Tibial artery (tissue), 4 donors: ENCODE measurements around the gene PITPNM2.

Experiments used
- DNase-seq, 2 donors: peaks; one replicate each; pipeline ENCODE4 v3.0.0-alpha.2; 2019
- H3K27ac ChIP-seq, 2 donors: fragments of 200-600 bp; sonication (generic) in 1 of 2; 1 replicate in 1 of 2; 2 replicates in 1 of 2; pipeline ENCODE4 v1.5.1; 2018 to 2019; ENCODE audit warnings: mild to moderate bottlenecking in 1 of 2
- H3K27me3 ChIP-seq, 2 donors: fragments of 200-600 bp; sonication (generic) in 1 of 2; one replicate each; pipeline versions ENCODE4 v1.5.1 to v1.6.0; 2016 to 2019
- H3K36me3 ChIP-seq, 3 donors: fragments of 200-600 bp; sonication (generic) in 2 of 3; one replicate each; pipeline ENCODE4 v1.5.1; 2016 to 2019; ENCODE audit warnings: mild to moderate bottlenecking in 2 of 3
- H3K4me1 ChIP-seq, 4 donors: fragments of 200-600 bp; sonication (generic) in 2 of 4; 1 replicate in 3 of 4; 2 replicates in 1 of 4; pipeline ENCODE4 v1.5.1; 2016 to 2019
- H3K4me3 ChIP-seq, 2 donors: fragments of 200-600 bp; sonication (generic) in 1 of 2; 1 replicate in 1 of 2; 2 replicates in 1 of 2; pipeline ENCODE4 v1.5.1; 2018 to 2019; ENCODE audit warnings: mild to moderate bottlenecking in 2 of 2
- H3K9me3 ChIP-seq, 3 donors: fragments of 200-600 bp; sonication (generic) in 1 of 3; one replicate each; pipeline ENCODE4 v1.5.1; 2016 to 2019
- intact Hi-C: fragments of 100-400 bp; cut with DNase I; formaldehyde crosslinking; loops from one replicate; pipeline ENCODE4 v1.15.0; 2023; ENCODE audit warnings: low total_unique reads
- TF ChIP-seq, protein P1 (sequence below), 2 experiments: fragments of 200-600 bp in 1 of 2; fragments of 450-650 bp in 1 of 2; IDR thresholded peaks; one replicate each; pipeline ENCODE4 v1.5.1; 2017 to 2019; ENCODE audit warnings: antibody characterized with exemption in 2 of 2, mild to moderate bottlenecking in 1 of 2, moderate library complexity in 1 of 2

The PITPNM2 gene

DNA sequence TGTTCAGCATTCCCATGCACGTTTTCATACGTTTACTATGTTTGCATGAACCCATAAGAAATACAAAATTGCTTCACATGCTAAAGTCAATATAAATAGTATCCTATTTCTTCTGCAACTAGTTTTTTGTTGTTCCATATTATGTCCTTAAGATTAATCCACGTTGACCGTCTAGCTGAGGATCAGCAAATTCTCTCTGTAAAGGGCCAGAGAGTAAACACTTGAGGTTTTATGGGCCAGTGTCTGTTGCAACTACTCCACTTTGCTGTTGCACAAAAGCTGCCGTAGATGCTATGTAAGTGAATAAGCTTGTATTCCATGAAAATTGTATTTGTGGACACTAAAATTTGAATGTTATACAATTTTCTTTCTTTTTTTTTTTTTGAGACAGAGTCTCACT lies 21.1 kb upstream of the PITPNM2 start:
- intact Hi-C loops, result no loop called here
- H3K4me1 ChIP-seq, result no peaks in the 10 kb centered on the region
- TF ChIP-seq, protein P1, sequence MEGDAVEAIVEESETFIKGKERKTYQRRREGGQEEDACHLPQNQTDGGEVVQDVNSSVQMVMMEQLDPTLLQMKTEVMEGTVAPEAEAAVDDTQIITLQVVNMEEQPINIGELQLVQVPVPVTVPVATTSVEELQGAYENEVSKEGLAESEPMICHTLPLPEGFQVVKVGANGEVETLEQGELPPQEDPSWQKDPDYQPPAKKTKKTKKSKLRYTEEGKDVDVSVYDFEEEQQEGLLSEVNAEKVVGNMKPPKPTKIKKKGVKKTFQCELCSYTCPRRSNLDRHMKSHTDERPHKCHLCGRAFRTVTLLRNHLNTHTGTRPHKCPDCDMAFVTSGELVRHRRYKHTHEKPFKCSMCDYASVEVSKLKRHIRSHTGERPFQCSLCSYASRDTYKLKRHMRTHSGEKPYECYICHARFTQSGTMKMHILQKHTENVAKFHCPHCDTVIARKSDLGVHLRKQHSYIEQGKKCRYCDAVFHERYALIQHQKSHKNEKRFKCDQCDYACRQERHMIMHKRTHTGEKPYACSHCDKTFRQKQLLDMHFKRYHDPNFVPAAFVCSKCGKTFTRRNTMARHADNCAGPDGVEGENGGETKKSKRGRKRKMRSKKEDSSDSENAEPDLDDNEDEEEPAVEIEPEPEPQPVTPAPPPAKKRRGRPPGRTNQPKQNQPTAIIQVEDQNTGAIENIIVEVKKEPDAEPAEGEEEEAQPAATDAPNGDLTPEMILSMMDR (IDR thresholded peaks at IDR 0.05), result no peak
- no peak overlapping the region for H3K4me3 ChIP-seq
- no peaks in the 10 kb centered on the region for H3K9me3 ChIP-seq
- H3K27ac ChIP-seq, result no peak overlapping the region
- H3K36me3 ChIP-seq, result peaks cover 0 to 9% (median 3%) of the 10 kb centered on the region in 3 donors
- no peaks in the 10 kb centered on the region for H3K27me3 ChIP-seq
- DNase-seq, result no peak

DNA sequence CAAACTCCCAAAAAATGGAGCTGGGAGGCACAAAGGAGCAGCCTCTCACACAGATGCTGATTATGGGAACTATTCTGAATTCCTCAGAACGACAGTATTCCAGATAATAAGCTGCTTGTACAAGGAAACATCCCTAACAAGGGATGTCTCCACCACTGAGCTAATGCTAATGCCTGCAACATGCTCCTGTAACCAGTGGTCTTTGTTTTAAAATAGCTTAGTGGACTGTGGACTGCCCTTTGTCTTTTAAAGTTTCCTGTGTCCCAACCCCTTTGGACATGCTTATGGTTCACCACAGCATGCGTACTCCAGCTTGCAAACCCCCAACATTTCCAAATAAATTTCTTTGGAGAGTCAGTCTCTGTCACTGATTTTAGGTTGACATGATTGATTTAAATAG lies 16.4 kb upstream of the PITPNM2 start:
- no peak for DNase-seq
- peaks cover 0 to 25% (median 9%) of the 10 kb centered on the region in 3 donors for H3K36me3 ChIP-seq
- intact Hi-C loops, result no loop called here
- H3K27ac ChIP-seq, result no peak overlapping the region
- H3K4me1 ChIP-seq, result no peaks in the 10 kb centered on the region
- no peak overlapping the region for H3K4me3 ChIP-seq
- H3K9me3 ChIP-seq, result no peaks in the 10 kb centered on the region
- no peaks in the 10 kb centered on the region for H3K27me3 ChIP-seq
- TF ChIP-seq, protein P1 (IDR thresholded peaks at IDR 0.05), result no peak

DNA sequence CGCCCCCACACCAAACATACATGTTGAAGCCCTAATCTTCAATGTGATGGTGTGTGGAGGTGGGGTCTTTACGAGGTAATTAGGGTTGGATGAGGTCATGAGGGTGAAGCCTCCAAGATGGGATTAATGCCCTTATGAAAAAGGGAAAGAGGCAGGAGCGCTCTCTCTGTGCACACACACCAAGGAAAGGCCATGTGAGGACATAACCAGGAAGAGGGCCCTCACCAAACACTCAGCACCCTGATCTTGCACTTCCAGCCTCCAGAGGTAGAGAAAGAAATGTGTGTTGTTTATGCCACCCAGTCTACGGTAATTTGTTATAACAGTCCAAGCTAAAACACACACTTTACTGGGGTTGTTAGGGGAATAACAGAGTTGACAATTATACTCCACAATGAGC lies 14.6 kb upstream of the PITPNM2 start:
- H3K27ac ChIP-seq, result no peak overlapping the region
- no peak overlapping the region for H3K4me3 ChIP-seq
- TF ChIP-seq, protein P1 (IDR thresholded peaks at IDR 0.05), result no peak
- H3K36me3 ChIP-seq, result peaks cover 0 to 25% (median 9%) of the 10 kb centered on the region in 3 donors
- intact Hi-C loops, result no loop called here
- DNase-seq, result no peak
- no peaks in the 10 kb centered on the region for H3K4me1 ChIP-seq
- H3K9me3 ChIP-seq, result no peaks in the 10 kb centered on the region
- H3K27me3 ChIP-seq, result no peaks in the 10 kb centered on the region

DNA sequence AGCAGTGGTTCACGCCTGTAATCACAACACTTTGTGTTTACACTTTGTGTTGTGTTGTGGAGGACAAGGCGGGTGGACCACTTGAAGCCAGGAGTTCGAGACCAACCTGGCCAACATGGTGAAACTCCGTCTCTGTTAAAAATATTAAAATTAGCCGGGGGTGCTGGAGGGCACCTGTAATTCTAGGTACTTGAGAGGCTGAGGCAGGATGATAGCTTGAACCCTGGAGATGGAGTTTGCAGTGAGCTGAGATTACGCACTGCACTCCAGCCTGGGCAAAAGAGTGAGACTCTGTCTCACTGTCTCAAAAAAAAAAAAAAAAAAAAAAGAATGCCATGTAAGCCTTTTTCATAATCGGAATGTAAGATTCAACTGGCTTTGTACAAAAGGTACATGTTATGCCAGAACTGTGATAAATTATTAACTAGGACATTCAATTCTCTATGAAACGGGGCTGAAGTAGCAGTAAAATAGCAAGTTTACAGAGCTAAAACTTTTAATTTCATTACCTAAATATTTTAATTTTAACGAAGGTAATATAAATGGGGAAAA lies 13.9 kb upstream of the PITPNM2 start:
- H3K27me3 ChIP-seq, result no peaks in the 10 kb centered on the region
- H3K36me3 ChIP-seq, result peaks cover 0 to 32% (median 9%) of the 10 kb centered on the region in 3 donors
- no peak overlapping the region for H3K4me3 ChIP-seq
- intact Hi-C loops, result no loop called here
- no peaks in the 10 kb centered on the region for H3K4me1 ChIP-seq
- DNase-seq, result no peak
- H3K27ac ChIP-seq, result no peak overlapping the region
- TF ChIP-seq, protein P1 (IDR thresholded peaks at IDR 0.05), result no peak
- no peaks in the 10 kb centered on the region for H3K9me3 ChIP-seq

DNA sequence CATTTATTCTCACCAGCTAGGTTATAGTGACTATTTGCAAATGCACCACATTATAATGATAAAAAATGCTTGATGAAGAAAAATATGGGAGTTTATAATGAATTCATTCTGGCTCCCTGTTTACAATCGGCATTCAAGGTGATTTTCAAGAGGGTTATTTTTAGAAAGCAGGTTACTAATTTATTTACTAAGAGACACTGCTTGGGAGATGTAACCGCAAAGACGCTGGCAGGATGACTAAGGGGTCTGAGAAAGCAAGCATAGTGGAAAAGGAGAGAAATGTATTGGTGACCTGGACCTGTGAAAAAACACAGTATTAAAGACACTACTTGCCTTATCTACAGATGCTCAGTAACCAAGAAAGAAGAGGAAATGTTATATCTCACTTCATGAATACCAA lies 13.3 kb upstream of the PITPNM2 start:
- no peaks in the 10 kb centered on the region for H3K9me3 ChIP-seq
- H3K27me3 ChIP-seq, result no peaks in the 10 kb centered on the region
- no peak overlapping the region for H3K4me3 ChIP-seq
- no peak for DNase-seq
- H3K4me1 ChIP-seq, result no peaks in the 10 kb centered on the region
- peaks cover 0 to 32% (median 9%) of the 10 kb centered on the region in 3 donors for H3K36me3 ChIP-seq
- intact Hi-C loops, result no loop called here
- TF ChIP-seq, protein P1 (IDR thresholded peaks at IDR 0.05), result no peak
- no peak overlapping the region for H3K27ac ChIP-seq

DNA sequence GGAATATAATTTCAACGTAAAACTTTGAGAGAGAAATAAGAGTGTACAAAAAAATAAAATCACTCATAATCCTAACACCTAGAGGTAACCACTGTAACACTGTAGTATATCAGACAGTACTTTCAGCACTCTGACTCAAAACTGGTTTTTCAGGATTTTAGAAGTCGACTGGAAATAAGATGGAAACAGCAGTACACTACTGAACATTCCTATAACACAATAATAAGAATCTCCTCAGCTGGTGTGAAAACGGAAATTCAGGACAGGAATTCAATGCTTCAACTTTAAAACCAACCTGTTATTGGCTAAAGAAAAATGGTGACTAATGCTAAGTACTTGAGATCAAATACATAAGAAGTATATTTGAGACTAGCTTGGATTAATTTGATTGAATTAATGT lies 12.3 kb upstream of the PITPNM2 start:
- DNase-seq, result no peak
- H3K27ac ChIP-seq, result no peak overlapping the region
- TF ChIP-seq, protein P1 (IDR thresholded peaks at IDR 0.05), result no peak
- H3K36me3 ChIP-seq, result peaks cover 0 to 32% (median 9%) of the 10 kb centered on the region in 3 donors
- H3K9me3 ChIP-seq, result no peaks in the 10 kb centered on the region
- no peaks in the 10 kb centered on the region for H3K4me1 ChIP-seq
- intact Hi-C loops, result no loop called here
- no peak overlapping the region for H3K4me3 ChIP-seq
- no peaks in the 10 kb centered on the region for H3K27me3 ChIP-seq
